Spinal cord (tissue), 10 donors: Measurements from ENCODE around the gene FOXI1. TPM values are rescaled to one million over a fixed set of nuclear protein-coding genes. Genes with fewer than 3 reads are reported as not detected.
"Not testable (repeated sequence)": the region's sequence is repeated elsewhere in the genome, so short reads cannot be mapped to it uniquely, and the experiment has no call there.

Experiments
- DNase-seq, 6 donors: peaks; one replicate each; pipeline versions ENCODE4 v3.0.0 to v3.0.0-alpha.2; 2013 to 2015; ENCODE audit warnings: low spot score in 6 of 6, low read depth in 4 of 6
- H3K27ac ChIP-seq: one replicate; pipeline ENCODE4 v1.5.1; 2013; ENCODE audit warnings: low read depth, low read length, control low read depth
- H3K27me3 ChIP-seq: one replicate; pipeline ENCODE4 v1.6.1; 2013; ENCODE audit warnings: low read length; ENCODE audit not compliant: control insufficient read depth, insufficient read depth
- H3K36me3 ChIP-seq: one replicate; pipeline ENCODE4 v1.6.1; 2013; ENCODE audit warnings: low read length; ENCODE audit not compliant: control insufficient read depth, insufficient read depth
- H3K4me1 ChIP-seq: one replicate; pipeline ENCODE4 v1.6.1; 2013; ENCODE audit warnings: low read length; ENCODE audit not compliant: control insufficient read depth, insufficient read depth
- H3K4me3 ChIP-seq: one replicate; pipeline ENCODE4 v1.5.1; 2013; ENCODE audit warnings: low read depth, low read length, control low read depth
- H3K9me3 ChIP-seq: one replicate; pipeline ENCODE4 v1.6.1; 2013; ENCODE audit warnings: low read length; ENCODE audit not compliant: control insufficient read depth, insufficient read depth
- WGBS: methylation state at CpG from one replicate; pipeline ENCODE4 v1.1.5; 2013; ENCODE audit warnings: missing lambda C conversion rate; ENCODE audit not compliant: insufficient coverage; 5-methylcytosine and 5-hydroxymethylcytosine counted together
- polyA plus RNA-seq, 2 donors: library from polyadenylated mRNA; unstranded; fragments of 120-200 nt; gene quantifications; one replicate each; pipeline ENCODE4 v1.2.1, GENCODE V29; 2013; ENCODE audit not compliant: insufficient read length in 2 of 2
- total RNA-seq, 2 donors: library from RNA; depleted of rRNA in 1 of 2; stranded (reverse); fragments of 120-200 nt in 1 of 2; fragments of >200 nt in 1 of 2; gene quantifications; one replicate each; pipeline versions ENCODE4 v1.2.3 to v1.2.4, GENCODE V29; 2013 to 2014
- donor health status: healthy.

Gene FOXI1
- total and polyA plus RNA-seq, 4 donors = 0.08 TPM; not detected in 3

DNA sequence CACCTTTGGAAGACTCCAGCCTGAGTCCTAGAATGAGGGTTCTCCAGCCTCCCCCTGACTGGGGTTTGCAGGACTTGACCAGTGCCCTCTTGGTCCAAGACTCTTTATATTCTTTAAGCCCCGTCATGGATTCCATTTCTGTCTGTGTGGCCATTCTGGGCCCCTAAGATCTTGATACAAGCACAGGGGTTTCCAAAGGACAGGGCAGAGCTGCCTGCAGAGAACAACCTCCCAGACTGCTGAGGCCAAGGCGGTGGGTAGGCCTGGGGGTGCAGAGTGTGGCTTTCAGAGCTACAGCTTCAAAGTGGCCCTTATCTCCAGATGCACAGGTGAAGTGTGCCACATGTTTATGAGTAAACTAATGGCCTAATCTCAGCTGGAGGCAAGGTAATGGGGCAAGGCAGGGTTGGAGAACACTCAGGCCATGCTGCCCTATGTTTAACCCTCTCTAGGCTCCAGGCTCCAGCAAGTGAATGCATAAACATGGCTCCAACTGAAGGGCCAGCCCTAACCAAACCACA, 32.1 kb downstream of the FOXI1 start:
- DNase-seq = no peak
- H3K27ac ChIP-seq = no peak overlapping the region
- H3K27me3 ChIP-seq = no peaks in the 10 kb centered on the region
- no peaks in the 10 kb centered on the region for H3K9me3 ChIP-seq
- WGBS = 100% methylated on average over 2 of the region's 2 CpGs
- H3K4me1 ChIP-seq = no peaks in the 10 kb centered on the region
- no peak overlapping the region for H3K4me3 ChIP-seq
- no peaks in the 10 kb centered on the region for H3K36me3 ChIP-seq

DNA sequence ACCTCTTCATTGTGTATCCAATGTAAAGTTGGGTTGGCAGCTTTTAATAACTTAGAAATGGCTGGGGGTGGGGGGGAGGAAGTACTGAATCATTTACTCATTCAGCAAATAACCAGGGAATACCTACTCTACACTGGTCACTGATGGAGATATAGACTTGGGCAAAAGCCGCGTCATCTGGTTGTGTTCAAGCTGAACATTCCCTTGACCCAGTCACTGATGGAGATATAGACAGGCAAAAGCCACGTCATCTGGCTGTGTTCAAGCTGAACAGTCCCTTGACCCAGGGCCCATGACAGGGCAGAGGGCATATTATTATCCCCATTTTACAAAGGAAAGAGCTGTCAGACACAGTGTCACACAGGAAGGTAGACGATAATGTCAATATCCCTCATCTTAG, 32.6 kb downstream of the FOXI1 start:
- H3K36me3 ChIP-seq = no peaks in the 10 kb centered on the region
- H3K27ac ChIP-seq = no peak overlapping the region
- WGBS = 96% methylated on average over 3 of the region's 4 CpGs
- DNase-seq = no peak
- H3K27me3 ChIP-seq = no peaks in the 10 kb centered on the region
- H3K4me3 ChIP-seq = no peak overlapping the region
- no peaks in the 10 kb centered on the region for H3K9me3 ChIP-seq
- H3K4me1 ChIP-seq = no peaks in the 10 kb centered on the region

- WGBS = 87% methylated on average over 9 of the region's 9 CpGs
- Histone ChIP-seq H3K36me3 (no peaks in the 10 kb centered on the region), H3K27ac (no peak overlapping the region), H3K4me1 (no peaks in the 10 kb centered on the region), H3K27me3 (no peaks in the 10 kb centered on the region), H3K9me3 (no peaks in the 10 kb centered on the region), H3K4me3 (no peak overlapping the region)
- DNase-seq = no peak
Measured at GRCh38 chr5:170139786-170140335, 34.2 kb downstream of the FOXI1 start.

DNA sequence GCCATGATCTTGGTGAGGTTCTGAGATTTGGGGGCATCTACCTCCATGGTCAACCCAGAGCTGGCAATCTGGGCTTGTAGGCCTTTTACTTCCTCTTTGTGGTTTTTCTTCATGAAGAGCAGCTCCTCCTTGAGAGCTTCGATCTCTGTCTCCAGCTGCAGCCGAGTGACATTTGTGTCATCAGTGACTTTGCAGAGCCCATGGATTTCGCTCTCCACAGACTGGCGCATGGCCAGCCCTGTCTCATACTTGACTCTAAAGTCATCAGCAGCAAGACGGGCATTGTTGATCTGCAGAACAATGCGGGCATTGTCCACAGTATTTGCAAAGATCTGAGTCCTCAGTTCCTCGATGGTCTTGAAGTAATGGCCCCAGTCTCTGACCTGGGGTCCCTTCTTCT, 35.5 kb downstream of the FOXI1 start:
- DNase-seq = peak in 1 of 6 donors; percentile 10

GRCh38 chr5:170141636-170142035, 35.9 kb downstream of the FOXI1 start:
- no peaks in the 10 kb centered on the region for H3K9me3 ChIP-seq
- WGBS = 97% methylated on average over 10 of the region's 14 CpGs
- DNase-seq = no peak
- H3K4me1 ChIP-seq = no peaks in the 10 kb centered on the region
- no peaks in the 10 kb centered on the region for H3K36me3 ChIP-seq
- no peak overlapping the region for H3K27ac ChIP-seq
- H3K27me3 ChIP-seq = no peaks in the 10 kb centered on the region
- H3K4me3 ChIP-seq = no peak overlapping the region

More for the DNA sequence above, 35.5 kb downstream of the FOXI1 start:
- H3K36me3 ChIP-seq, H3K9me3 ChIP-seq, H3K27ac ChIP-seq, H3K4me1 ChIP-seq, H3K4me3 ChIP-seq, H3K27me3 ChIP-seq: not testable (repeated sequence)
- 76% methylated on average over 7 of the region's 7 CpGs for WGBS

- Histone ChIP-seq H3K9me3 (no peaks in the 10 kb centered on the region), H3K4me1 (no peaks in the 10 kb centered on the region), H3K4me3 (no peak overlapping the region), H3K36me3 (no peaks in the 10 kb centered on the region), H3K27ac (no peak overlapping the region), H3K27me3 (no peaks in the 10 kb centered on the region)
- DNase-seq = no peak
- WGBS = 100% methylated on average over 1 of the region's 1 CpG
Measured at GRCh38 chr5:170142196-170142595, 36.5 kb downstream of the FOXI1 start.

GRCh38 chr5:170143091-170143490, 37.4 kb downstream of the FOXI1 start:
- no peak overlapping the region for H3K4me3 ChIP-seq
- 87% methylated on average over 5 of the region's 7 CpGs for WGBS
- H3K27me3 ChIP-seq = no peaks in the 10 kb centered on the region
- no peaks in the 10 kb centered on the region for H3K9me3 ChIP-seq
- no peak overlapping the region for H3K27ac ChIP-seq
- no peaks in the 10 kb centered on the region for H3K36me3 ChIP-seq
- no peaks in the 10 kb centered on the region for H3K4me1 ChIP-seq
- no peak for DNase-seq

- Histone ChIP-seq H3K27ac (no peak overlapping the region), H3K27me3 (no peaks in the 10 kb centered on the region), H3K9me3 (no peaks in the 10 kb centered on the region), H3K36me3 (no peaks in the 10 kb centered on the region), H3K4me3 (no peak overlapping the region), H3K4me1 (peaks cover 4% of the 10 kb centered on the region)
- WGBS = 95% methylated on average over 2 of the region's 2 CpGs
- no peak for DNase-seq
Measured at GRCh38 chr5:170143710-170144109, 38.0 kb downstream of the FOXI1 start.

DNA sequence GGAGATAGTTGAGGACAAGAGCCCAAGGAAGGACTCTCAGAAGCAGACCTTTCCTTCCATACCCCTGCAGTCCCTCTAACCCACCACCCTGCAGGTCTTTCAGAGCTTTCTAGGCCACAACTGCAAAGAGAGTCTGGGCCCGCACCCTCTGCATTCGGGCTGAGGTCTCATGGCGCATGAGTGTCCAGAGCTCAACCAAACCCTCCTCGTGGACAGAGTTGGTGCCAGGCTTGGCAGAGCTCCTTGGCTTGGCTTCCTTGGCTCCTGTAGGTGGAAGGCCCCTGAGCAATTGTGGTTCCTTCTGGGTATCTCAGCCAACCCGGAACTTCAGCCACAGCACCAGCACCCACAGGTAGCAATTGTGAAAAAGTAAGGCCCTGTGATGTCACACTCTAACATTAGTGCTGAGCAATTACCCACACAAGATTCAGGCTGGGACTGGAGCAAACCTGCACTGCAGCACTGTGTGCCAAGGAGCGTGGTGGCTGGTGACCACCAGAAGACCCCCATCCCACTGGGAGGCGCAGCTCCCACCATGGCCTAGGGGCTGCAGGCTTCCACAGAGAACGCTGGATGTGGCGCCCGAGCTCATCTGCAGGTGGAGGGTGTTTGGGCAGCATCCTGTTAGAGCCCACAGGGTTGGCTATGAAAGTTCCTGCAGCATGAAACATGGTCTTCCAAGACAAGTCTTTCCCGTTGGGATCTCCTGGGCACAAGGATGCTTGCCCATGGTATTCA, 38.8 kb downstream of the FOXI1 start:
- no peaks in the 10 kb centered on the region for H3K27me3 ChIP-seq
- DNase-seq = no peak
- no peak overlapping the region for H3K27ac ChIP-seq
- H3K4me1 ChIP-seq = peaks cover 8% of the 10 kb centered on the region
- 99% methylated on average over 11 of the region's 11 CpGs for WGBS
- no peak overlapping the region for H3K4me3 ChIP-seq
- H3K36me3 ChIP-seq = no peaks in the 10 kb centered on the region
- no peaks in the 10 kb centered on the region for H3K9me3 ChIP-seq

DNA sequence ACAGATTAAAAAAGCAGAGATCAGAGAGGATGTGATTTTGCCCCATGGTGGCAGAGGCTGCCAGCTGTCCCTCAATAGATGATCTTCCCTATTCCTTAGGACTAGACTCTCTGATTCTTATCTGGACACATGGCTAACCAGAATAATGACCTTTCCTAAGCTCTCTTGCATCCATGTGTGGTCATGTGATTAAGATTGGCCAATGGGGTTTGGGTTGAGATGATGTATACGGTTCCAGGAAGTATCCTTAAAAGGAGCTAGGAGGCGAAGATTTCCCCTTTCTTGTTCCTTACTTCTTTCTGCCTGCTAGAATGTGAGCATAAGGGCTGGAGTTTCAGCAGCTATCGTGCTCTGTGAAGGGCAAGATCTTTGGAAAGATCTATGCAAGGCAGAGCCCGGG, 39.8 kb downstream of the FOXI1 start:
- no CpG with 5 or more reads among the region's 4 CpGs for WGBS
- Histone ChIP-seq H3K4me3 (no peak overlapping the region), H3K9me3 (no peaks in the 10 kb centered on the region), H3K27me3 (no peaks in the 10 kb centered on the region), H3K4me1 (peaks cover 8% of the 10 kb centered on the region), H3K27ac (no peak overlapping the region), H3K36me3 (no peaks in the 10 kb centered on the region)
- DNase-seq = no peak
